Memory B cell (primary cell): ENCODE results near the gene TIAL1.
A peak's percentile ranks its signal among the peaks of the same experiment; 100 is the strongest.

Source experiments
- ATAC-seq: fragments of 150-1000 bp; cut with Tn5 transposase; 2 replicates; pipeline ENCODE4 v1.10.0; 2021; ENCODE audit warnings: low read depth, mild to moderate bottlenecking, moderate library complexity
- DNase-seq, 2 donors: peaks; one replicate each; pipeline ENCODE4 v3.0.0; 2022; ENCODE audit warnings: low spot score in 2 of 2
- H3K27ac Mint-ChIP-seq: one replicate; pipeline ENCODE4 v1.8.0; 2022; ENCODE audit warnings: mild to moderate bottlenecking, moderate library complexity, mixed read lengths
- H3K27me3 Mint-ChIP-seq: one replicate; pipeline ENCODE4 v1.8.0; 2022; ENCODE audit warnings: mixed read lengths
- H3K36me3 Mint-ChIP-seq: one replicate; pipeline ENCODE4 v1.8.0; 2022; ENCODE audit warnings: mild to moderate bottlenecking, mixed read lengths
- H3K4me1 Mint-ChIP-seq: one replicate; pipeline ENCODE4 v1.8.0; 2022; ENCODE audit warnings: mixed read lengths
- H3K4me3 Mint-ChIP-seq: one replicate; pipeline ENCODE4 v1.8.0; 2022; ENCODE audit warnings: mild to moderate bottlenecking, moderate library complexity, mixed read lengths
- H3K9me3 Mint-ChIP-seq: one replicate; pipeline ENCODE4 v1.8.0; 2022; ENCODE audit warnings: mixed read lengths

TIAL1 gene

GRCh38 chr10:119596537-119597404 lies at the start of gene TIAL1:
TIAL1 (minus strand) TSS chr10:119596964; CDS start chr10:119596465, 499 bp downstream.
- no peaks in the 10 kb centered on the region for H3K9me3 Mint-ChIP-seq
- peak within 1 kb of the TSS; percentile 92 for H3K4me3 Mint-ChIP-seq
- H3K27me3 Mint-ChIP-seq: no peaks in the 10 kb centered on the region
- H3K27ac Mint-ChIP-seq: peak within 1 kb of the TSS; percentile 94
- DNase-seq: peak; percentile 82 to 86
- peaks cover 2% of the 10 kb centered on the region for H3K36me3 Mint-ChIP-seq
- peak; percentile 74 for ATAC-seq
- H3K4me1 Mint-ChIP-seq: peaks cover 36% of the 10 kb centered on the region

GRCh38 chr10:119644994-119645393 lies 48.2 kb upstream of the TIAL1 start:
- H3K4me1 Mint-ChIP-seq: peaks cover 2% of the 10 kb centered on the region
- H3K9me3 Mint-ChIP-seq: peaks cover 2% of the 10 kb centered on the region
- no peaks in the 10 kb centered on the region for H3K27me3 Mint-ChIP-seq
- ATAC-seq (no peak), DNase-seq (no peak)
- H3K4me3 Mint-ChIP-seq: no peak overlapping the region
- H3K27ac Mint-ChIP-seq: no peak overlapping the region
- H3K36me3 Mint-ChIP-seq: no peaks in the 10 kb centered on the region

GRCh38 chr10:119644205-119644814 lies 47.5 kb upstream of the TIAL1 start:
- H3K4me1 Mint-ChIP-seq: peaks cover 3% of the 10 kb centered on the region
- no peak for ATAC-seq
- H3K27ac Mint-ChIP-seq: no peak overlapping the region
- no peak overlapping the region for H3K4me3 Mint-ChIP-seq
- DNase-seq: no peak
- H3K27me3 Mint-ChIP-seq: peaks cover 3% of the 10 kb centered on the region
- no peaks in the 10 kb centered on the region for H3K36me3 Mint-ChIP-seq
- peaks cover 2% of the 10 kb centered on the region for H3K9me3 Mint-ChIP-seq

DNA sequence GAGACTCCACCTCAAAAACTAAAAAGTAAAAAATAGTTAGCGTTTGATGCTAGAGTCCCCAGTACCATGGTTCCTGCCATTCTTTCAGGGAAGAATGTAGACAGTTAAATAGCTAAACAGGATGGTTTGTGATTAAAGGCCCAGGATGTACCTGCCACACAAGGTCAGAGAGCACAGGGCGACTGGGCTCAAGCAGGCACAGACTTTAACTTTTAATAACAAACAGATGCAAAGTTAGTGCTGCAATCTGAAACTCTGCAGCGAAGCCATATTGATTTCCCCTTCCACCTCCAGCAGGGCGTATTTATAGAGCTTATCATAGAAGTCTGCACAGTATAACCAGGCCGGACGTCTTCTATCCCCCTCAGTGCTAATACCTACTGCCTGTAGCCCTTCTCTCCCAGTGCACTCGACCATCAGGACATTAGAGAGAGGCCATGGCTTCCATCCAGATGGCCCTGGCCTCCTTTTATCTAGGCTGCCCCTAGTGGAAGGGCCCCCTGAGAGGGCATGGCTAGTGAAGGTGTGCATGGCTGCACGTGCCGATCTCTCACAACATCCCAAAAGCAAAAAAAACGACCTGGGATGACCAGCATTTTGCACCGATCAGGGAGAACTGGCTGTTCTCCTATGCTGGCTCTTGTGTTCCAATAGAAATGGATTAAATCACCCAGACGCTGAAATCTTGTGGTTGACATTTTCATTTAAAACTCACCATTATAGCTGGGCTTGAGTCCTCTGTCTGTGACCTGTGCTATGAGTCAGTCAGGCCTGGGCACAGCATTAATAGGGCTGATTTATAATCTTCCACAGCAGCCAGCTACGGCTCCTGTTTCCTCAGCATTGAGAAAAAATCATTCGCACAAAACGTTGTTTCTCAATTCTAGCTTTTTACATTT lies 46.8 kb upstream of the TIAL1 start:
- DNase-seq (no peak), ATAC-seq (no peak)
- Mint-ChIP-seq H3K27me3 (peaks cover 3% of the 10 kb centered on the region), H3K9me3 (peaks cover 2% of the 10 kb centered on the region), H3K4me3 (no peak overlapping the region), H3K4me1 (peaks cover 3% of the 10 kb centered on the region), H3K36me3 (no peaks in the 10 kb centered on the region), H3K27ac (no peak overlapping the region)

- H3K4me3 Mint-ChIP-seq: no peak overlapping the region
- DNase-seq (no peak), ATAC-seq (no peak)
- peaks cover 3% of the 10 kb centered on the region for H3K27me3 Mint-ChIP-seq
- H3K27ac Mint-ChIP-seq: no peak overlapping the region
- H3K36me3 Mint-ChIP-seq: no peaks in the 10 kb centered on the region
- H3K9me3 Mint-ChIP-seq: peaks cover 2% of the 10 kb centered on the region
- peaks cover 3% of the 10 kb centered on the region for H3K4me1 Mint-ChIP-seq
These were observed 45.9 kb upstream of the TIAL1 start for GRCh38 chr10:119642556-119643111.

DNA sequence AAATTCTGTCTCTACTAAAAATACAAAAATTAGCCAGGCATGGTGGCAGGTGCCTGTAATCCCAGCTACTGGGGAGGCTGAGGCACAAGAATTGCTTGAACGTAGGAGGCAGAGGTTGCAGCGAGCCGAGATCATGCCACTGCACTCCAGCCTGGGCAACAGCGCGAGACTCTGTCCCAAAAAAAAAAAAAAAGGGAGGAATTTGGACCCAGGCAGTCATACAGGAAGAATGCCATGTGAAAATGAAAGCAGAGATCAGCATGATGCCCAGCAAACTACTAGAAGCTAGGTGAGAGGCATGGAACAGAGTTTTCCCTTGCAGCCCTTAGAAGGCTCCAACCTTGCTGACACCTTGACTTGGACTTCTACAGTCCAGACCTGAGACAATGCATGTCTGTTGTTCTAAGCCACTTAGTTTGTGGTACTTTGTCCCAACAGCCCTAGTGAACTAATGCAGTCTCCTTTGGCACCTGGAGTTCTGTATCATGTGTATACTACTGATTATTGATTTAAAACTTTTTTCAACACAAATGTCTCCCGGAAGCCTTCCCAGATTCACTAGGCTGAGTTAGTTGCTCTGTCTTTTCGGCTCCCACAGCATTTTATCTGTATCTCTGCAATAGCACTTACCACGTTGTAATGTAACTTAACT lies 44.2 kb upstream of the TIAL1 start:
- Mint-ChIP-seq H3K36me3 (no peaks in the 10 kb centered on the region), H3K4me3 (no peak overlapping the region), H3K27me3 (peaks cover 3% of the 10 kb centered on the region), H3K9me3 (peaks cover 2% of the 10 kb centered on the region), H3K27ac (no peak overlapping the region), H3K4me1 (peaks cover 3% of the 10 kb centered on the region)
- DNase-seq: no peak
- no peak for ATAC-seq

GRCh38 chr10:119640384-119640783 lies 43.6 kb upstream of the TIAL1 start:
- H3K27me3 Mint-ChIP-seq: peaks cover 3% of the 10 kb centered on the region
- no peak overlapping the region for H3K27ac Mint-ChIP-seq
- H3K9me3 Mint-ChIP-seq: no peaks in the 10 kb centered on the region
- no peaks in the 10 kb centered on the region for H3K36me3 Mint-ChIP-seq
- DNase-seq (no peak), ATAC-seq (no peak)
- no peak overlapping the region for H3K4me3 Mint-ChIP-seq
- peaks cover 3% of the 10 kb centered on the region for H3K4me1 Mint-ChIP-seq

DNA sequence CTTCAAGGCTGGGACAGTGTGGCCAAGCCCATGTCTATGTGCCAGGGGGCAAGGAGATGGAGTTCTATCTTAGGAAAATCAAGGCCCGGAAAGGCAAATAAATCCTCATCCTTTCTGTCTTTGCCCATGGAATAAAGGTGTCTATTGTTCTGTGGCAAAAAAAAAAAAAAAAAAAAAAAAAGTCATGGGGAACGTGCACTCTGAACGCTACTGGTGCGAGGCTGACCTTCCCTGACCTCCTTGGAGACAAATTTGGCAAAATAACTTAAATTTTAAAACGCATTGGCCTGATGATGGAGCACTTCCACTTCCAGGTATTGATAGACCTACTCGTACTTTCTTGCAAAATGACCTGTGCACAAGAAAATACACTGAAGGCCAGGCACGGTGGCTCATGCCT lies 42.2 kb upstream of the TIAL1 start:
- peaks cover 3% of the 10 kb centered on the region for H3K4me1 Mint-ChIP-seq
- ATAC-seq: no peak

DNA sequence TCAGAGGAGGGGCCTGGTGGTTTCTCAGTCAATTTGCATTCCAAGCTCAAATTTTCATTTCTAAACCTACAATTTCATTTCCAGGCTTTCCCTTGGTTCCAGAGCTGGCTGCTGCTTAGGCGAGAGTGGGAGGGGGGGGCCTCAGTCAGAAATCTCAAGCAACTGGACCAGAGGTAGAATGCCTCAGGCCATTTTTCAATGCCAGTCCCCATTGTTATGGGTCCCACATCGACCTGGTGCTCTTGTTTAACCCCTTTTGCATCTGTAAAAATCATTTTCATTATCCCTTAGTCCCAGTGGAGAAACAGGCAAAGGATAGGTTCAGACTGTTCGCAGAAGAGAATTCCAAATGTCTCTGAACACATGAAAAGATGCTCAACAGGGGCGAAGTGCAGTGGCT lies 40.9 kb upstream of the TIAL1 start:
- DNase-seq (no peak), ATAC-seq (no peak)
- Mint-ChIP-seq H3K27me3 (peaks cover 3% of the 10 kb centered on the region), H3K4me3 (no peak overlapping the region), H3K9me3 (no peaks in the 10 kb centered on the region), H3K4me1 (peaks cover 3% of the 10 kb centered on the region), H3K27ac (no peak overlapping the region), H3K36me3 (no peaks in the 10 kb centered on the region)

More for the DNA sequence above, 42.2 kb upstream of the TIAL1 start:
- no peak for DNase-seq
- H3K36me3 Mint-ChIP-seq: no peaks in the 10 kb centered on the region
- H3K27ac Mint-ChIP-seq: no peak overlapping the region
- peaks cover 3% of the 10 kb centered on the region for H3K27me3 Mint-ChIP-seq
- H3K4me3 Mint-ChIP-seq: no peak overlapping the region
- H3K9me3 Mint-ChIP-seq: no peaks in the 10 kb centered on the region

GRCh38 chr10:119634219-119634544 lies 37.4 kb upstream of the TIAL1 start:
- Mint-ChIP-seq H3K27me3 (no peaks in the 10 kb centered on the region), H3K9me3 (no peaks in the 10 kb centered on the region), H3K27ac (no peak overlapping the region), H3K4me3 (no peak overlapping the region), H3K36me3 (no peaks in the 10 kb centered on the region), H3K4me1 (no peaks in the 10 kb centered on the region)
- no peak for DNase-seq
- no peak for ATAC-seq

GRCh38 chr10:119633538-119634218 lies 36.9 kb upstream of the TIAL1 start:
- no peaks in the 10 kb centered on the region for H3K4me1 Mint-ChIP-seq
- no peak overlapping the region for H3K27ac Mint-ChIP-seq
- no peak overlapping the region for H3K4me3 Mint-ChIP-seq
- no peaks in the 10 kb centered on the region for H3K36me3 Mint-ChIP-seq
- H3K27me3 Mint-ChIP-seq: no peaks in the 10 kb centered on the region
- H3K9me3 Mint-ChIP-seq: no peaks in the 10 kb centered on the region
- DNase-seq: no peak
- no peak for ATAC-seq

DNA sequence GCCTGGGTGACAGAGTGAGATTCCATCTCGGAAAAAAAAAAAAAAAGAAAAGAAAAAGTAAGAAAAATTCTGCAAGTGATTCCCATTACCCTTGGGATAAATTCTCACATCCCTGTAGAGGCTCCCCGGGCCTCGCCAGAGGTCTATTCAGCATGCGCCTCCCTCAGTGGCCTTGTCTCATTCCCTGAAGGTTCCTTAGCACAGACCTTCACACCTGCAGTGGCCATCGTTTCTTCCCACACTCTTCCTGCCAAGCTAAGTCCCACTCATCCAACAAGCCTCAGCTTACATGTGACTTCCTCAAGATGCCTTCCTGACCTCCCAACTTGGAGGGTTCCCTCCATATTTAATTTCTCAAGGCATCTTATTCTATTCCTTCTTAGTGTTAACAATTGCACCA lies 33.5 kb upstream of the TIAL1 start:
- no peak overlapping the region for H3K27ac Mint-ChIP-seq
- H3K9me3 Mint-ChIP-seq: no peaks in the 10 kb centered on the region
- H3K4me1 Mint-ChIP-seq: no peaks in the 10 kb centered on the region
- no peak overlapping the region for H3K4me3 Mint-ChIP-seq
- H3K27me3 Mint-ChIP-seq: no peaks in the 10 kb centered on the region
- ATAC-seq: no peak
- no peak for DNase-seq
- H3K36me3 Mint-ChIP-seq: no peaks in the 10 kb centered on the region
